Mucosa of stomach (tissue), 1 donor: ENCODE measurements around the gene TECPR1.

ENCODE experiments used
- H3K27me3 ChIP-seq: one replicate; pipeline ENCODE4 v1.7.0; 2013; ENCODE audit warnings: mild to moderate bottlenecking, low read length; ENCODE audit not compliant: control insufficient read depth, insufficient read depth
- H3K36me3 ChIP-seq: one replicate; pipeline ENCODE4 v1.7.0; 2013; ENCODE audit warnings: low read length; ENCODE audit not compliant: control insufficient read depth, insufficient read depth
- H3K4me1 ChIP-seq: one replicate; pipeline ENCODE4 v1.7.0; 2013; ENCODE audit warnings: mild to moderate bottlenecking, low read length; ENCODE audit not compliant: control insufficient read depth, insufficient read depth
- H3K4me3 ChIP-seq: one replicate; pipeline ENCODE4 v1.7.0; 2013; ENCODE audit warnings: low read length
- H3K9ac ChIP-seq: one replicate; pipeline ENCODE4 v1.7.0; 2013; ENCODE audit warnings: mild to moderate bottlenecking, low read length, moderate library complexity
- H3K9me3 ChIP-seq: one replicate; pipeline ENCODE4 v1.7.0; 2013; ENCODE audit warnings: mild to moderate bottlenecking, low read length, moderate library complexity; ENCODE audit not compliant: control insufficient read depth
- donor health status: Pancreatic carcinoma.

The TECPR1 gene

DNA sequence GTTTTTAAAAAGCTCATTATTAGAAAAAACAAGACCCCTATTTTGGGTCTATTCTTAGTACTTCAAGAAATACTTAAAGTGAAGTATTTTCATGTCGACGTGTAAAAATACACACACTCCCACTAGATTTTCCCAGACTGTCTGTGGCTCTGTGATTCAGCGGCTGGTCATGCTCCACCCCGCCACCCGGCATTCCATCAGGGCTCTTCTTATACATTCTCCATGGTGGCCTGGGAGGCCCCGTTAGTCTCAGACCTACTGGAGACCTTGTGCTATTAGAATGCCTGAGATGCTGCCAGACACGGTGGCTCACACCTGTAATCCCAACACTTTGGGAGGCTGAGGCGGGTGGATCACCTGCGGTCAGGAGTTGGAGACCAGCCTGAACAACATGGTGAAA is 13.1 kb downstream of the TECPR1 start:
- Histone ChIP-seq H3K36me3 (no peaks in the 10 kb centered on the region), H3K4me1 (no peaks in the 10 kb centered on the region), H3K4me3 (no peak overlapping the region), H3K9ac (no peak overlapping the region), H3K9me3 (no peaks in the 10 kb centered on the region), H3K27me3 (no peaks in the 10 kb centered on the region)

DNA sequence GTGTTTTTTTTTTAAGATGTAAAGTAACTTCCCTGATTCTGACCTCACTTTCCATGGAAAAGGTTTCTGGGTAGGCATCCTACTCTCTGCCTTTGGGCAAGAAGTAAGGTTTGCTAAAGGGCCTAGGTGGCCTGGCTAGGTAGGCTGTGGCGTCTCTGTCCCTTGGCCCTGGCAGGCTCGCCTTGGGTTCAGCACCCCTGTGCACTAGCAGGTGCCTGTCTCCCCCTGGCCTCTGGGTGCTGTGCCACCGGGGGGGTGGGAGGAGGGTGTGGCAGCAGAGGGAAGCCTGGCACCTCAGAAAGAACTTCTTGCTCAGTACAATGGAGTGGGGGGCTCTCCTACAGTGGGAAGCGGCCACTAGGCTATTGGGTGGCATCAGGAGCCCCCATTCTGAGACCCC is 14.0 kb downstream of the TECPR1 start:
- Histone ChIP-seq H3K9me3 (no peaks in the 10 kb centered on the region), H3K4me1 (no peaks in the 10 kb centered on the region), H3K4me3 (no peak overlapping the region), H3K27me3 (no peaks in the 10 kb centered on the region), H3K36me3 (no peaks in the 10 kb centered on the region), H3K9ac (no peak overlapping the region)

DNA sequence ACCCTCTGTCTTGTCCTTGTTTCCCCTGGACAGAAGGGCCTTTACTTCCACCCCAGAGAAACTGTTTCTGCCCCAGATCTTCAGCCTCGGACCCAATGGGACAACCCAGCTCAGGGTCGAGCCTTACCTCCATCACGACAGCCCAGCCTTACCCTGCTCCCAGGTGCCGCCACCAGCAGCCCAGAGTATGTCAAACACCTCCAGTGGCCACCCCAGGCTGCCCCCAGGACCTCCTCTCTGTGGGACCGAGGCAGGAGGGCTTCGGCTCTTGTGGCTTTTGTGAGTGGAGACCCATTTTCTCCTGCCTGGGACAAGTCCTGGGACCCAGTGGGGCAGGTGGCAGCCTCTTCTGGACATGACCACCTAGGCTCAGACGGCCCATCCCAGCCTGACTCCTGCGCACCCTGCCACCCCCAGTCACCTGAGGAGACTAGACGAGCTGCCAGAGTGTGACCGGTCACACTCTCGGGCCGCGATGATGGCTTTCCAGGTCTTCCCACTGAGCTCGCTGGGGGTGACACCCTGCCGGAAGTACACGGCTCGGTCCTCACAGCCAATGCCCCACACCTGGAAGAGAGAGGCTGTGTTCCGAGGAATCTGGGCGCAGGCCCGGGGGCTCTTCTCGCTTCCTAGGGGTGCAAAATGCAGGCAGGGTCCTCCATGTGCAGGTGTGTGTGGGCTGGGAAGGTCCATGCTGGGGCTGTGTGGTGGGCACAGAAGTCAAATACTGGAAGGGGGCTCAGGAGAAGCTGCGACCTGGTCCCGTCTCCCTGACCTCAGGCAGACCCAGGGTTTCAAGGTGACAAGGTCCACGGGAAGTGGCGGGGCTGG is 15.5 kb downstream of the TECPR1 start:
- H3K36me3 ChIP-seq = no peaks in the 10 kb centered on the region
- H3K27me3 ChIP-seq = no peaks in the 10 kb centered on the region
- H3K4me1 ChIP-seq = no peaks in the 10 kb centered on the region
- no peak overlapping the region for H3K4me3 ChIP-seq
- H3K9me3 ChIP-seq = no peaks in the 10 kb centered on the region
- no peak overlapping the region for H3K9ac ChIP-seq

DNA sequence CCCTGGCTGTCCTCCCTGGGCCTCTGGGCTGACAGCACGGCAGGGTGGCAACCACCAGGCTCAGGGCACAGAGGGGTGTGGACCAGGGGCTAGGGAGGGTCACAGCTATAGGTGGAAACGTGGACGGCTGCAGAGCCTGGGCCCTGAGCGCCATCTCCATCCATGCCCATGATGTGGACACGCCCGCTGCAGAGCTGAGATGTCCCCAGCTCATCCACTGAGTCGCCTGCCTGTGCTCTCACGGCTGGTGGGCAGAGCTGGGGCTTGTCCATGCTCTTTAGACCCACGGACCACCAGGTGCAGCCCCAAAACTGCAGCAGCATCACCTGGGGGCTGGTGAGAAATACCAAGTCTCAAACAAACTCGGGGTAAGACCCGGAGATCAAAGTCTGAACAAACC is 16.1 kb downstream of the TECPR1 start:
- Histone ChIP-seq H3K4me1 (no peaks in the 10 kb centered on the region), H3K36me3 (no peaks in the 10 kb centered on the region), H3K9me3 (no peaks in the 10 kb centered on the region), H3K4me3 (no peak overlapping the region), H3K9ac (no peak overlapping the region), H3K27me3 (no peaks in the 10 kb centered on the region)

DNA sequence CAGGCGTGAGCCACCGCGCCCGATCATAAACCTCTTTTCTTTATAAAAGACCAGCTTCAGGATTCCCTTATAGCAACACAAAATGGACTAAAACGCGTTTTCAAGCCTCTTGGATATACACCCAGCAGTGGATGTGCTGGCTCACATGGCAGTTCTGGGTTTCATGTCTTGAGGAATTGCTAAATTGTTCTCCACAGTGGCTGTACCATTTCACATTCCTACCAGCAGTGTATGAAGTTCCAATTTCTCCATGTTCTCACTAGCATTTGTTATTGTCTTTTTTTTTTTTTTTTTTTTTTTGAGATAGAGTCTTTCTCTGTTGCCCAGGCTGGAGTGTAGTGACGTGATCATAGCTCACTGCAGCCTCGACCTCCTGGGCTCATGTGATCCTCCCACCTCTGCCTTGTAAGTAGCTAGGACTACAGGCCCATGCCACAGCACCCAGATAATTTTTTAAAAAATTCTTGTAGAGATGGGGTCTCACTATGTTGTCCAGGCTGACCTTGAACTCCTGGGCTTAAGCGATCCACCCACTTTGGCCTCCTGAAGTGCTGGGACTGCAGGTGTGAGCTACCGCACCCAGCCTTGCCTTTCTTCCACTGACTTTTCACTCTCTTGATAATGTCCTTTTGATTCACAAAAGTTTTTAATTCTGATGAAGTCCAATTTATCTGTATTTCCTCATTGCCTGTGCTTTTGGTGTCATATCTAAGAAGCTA is 17.4 kb downstream of the TECPR1 start:
- H3K9ac ChIP-seq = no peak overlapping the region
- H3K9me3 ChIP-seq = no peaks in the 10 kb centered on the region
- no peaks in the 10 kb centered on the region for H3K36me3 ChIP-seq
- H3K27me3 ChIP-seq = no peaks in the 10 kb centered on the region
- no peak overlapping the region for H3K4me3 ChIP-seq
- H3K4me1 ChIP-seq = no peaks in the 10 kb centered on the region

DNA sequence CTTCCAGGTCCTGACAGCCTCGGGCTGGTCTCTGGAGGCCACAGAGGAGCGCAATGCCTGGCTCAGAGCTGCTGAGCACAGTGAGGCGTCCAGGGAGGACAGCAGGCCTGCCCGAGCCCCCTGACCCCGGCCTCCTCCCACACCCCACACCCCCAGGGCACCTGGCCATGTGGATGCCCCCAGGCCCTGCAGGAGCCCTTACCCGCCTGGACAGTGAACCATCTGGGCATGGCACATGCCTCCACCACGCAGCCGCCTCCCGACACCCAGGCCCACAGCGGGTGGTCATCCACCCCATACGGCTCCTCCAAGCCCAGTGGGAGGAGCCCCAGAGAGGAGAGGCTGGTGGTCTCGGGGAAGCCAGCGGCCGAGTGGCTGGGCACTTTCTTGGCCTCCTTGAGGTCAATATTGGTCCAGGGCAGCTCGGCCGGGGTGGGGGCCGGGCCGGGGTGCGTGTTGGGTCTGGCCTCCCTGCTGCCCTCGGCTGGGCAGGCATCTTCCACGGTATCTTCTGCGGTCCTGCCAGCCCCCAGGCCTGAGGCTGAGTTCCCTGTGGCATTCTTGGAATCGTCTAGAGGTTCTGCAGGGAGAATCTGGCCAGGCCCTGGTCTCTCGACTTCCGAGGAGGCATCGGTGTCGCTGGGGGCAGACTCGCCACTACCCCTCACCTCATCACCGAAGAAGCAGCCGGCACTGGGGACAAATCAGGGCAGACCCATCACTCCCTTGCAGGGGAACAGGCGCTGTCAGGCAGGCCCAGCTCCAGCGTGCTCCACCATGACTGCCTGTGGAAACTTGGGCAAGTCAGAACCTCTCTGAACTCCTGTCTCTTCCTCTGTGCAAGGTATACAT is 18.6 kb downstream of the TECPR1 start:
- Histone ChIP-seq H3K27me3 (no peaks in the 10 kb centered on the region), H3K4me1 (no peaks in the 10 kb centered on the region), H3K4me3 (no peak overlapping the region), H3K36me3 (peaks cover 2% of the 10 kb centered on the region), H3K9me3 (no peaks in the 10 kb centered on the region), H3K9ac (no peak overlapping the region)

DNA sequence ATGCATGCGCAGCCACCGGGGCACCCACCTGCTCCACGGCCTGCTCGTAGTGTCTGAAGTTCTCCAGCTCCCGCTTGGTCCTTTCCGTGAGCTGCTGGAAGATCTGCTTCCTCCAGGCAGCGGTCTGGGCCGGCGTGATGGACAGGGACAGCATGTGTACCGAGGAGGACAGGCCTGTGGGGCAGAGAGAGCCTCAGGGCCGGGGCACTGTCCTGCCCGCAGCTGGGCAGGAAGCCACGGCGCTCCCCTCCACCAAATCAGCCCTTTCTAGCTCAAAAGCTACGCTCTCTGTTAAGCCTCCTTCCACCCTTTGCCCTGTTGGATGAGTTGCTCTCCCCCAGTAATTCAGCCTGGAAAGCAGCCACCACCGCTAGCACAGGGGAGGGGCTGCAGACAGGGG is 19.2 kb downstream of the TECPR1 start:
- Histone ChIP-seq H3K9me3 (no peaks in the 10 kb centered on the region), H3K9ac (no peak overlapping the region), H3K4me1 (no peaks in the 10 kb centered on the region), H3K4me3 (no peak overlapping the region), H3K27me3 (no peaks in the 10 kb centered on the region), H3K36me3 (peaks cover 7% of the 10 kb centered on the region)

DNA sequence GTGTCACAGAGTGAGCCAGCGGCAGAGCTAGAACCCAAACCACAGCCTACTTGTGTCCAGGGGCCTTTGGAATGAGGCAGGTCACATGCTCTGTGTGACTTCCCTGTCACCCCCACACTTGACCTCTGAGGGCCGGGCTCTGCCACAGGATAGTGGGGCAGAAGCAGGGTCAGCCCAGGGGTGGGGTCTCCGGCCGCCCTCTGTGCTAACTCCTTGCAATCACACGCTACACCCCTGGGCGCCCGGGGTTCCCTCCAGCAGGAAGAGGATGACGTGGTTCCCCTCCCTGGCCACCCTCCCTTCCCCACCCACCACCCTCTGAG is 19.8 kb downstream of the TECPR1 start:
- Histone ChIP-seq H3K27me3 (no peaks in the 10 kb centered on the region), H3K36me3 (peaks cover 7% of the 10 kb centered on the region), H3K9ac (no peak overlapping the region), H3K9me3 (no peaks in the 10 kb centered on the region), H3K4me1 (no peaks in the 10 kb centered on the region), H3K4me3 (no peak overlapping the region)

DNA sequence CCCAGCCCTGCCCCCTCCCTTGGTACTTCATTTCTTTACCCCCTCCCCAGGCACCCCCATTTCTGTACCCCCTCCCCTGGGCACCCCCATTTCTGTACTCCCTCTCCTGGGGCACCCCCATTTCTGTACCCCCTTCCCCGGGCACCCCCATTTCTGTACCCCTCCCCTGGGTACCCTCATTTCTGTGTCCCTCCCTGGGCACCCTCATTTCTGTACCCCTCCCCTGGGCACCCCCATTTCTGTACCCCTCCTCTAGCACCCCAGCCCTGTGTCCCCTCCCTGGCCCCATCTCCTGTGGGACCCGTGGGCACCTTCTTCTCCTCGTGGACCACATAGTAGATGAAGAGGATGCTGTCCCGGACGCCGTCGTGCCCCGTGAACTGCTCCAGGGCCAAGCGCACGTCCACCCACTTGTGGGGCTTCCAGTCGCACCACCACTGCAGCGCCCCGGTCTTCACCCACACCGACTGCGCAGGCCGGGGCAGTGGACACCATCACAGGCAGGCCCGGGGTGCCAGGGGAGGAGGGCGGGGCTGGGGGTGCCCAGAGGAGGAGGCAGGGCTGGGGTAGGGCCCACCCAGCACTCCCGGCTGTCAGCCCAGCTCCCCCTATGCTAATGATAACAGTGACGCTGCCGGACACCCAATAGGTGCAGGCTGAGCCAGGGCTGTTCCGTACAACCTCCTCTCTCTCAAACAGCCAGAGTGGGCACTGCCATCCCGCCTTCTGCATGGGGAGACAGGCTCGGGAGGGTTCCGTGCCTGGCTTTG is 20.4 kb downstream of the TECPR1 start:
- Histone ChIP-seq H3K9me3 (no peaks in the 10 kb centered on the region), H3K4me1 (no peaks in the 10 kb centered on the region), H3K36me3 (peaks cover 7% of the 10 kb centered on the region), H3K27me3 (no peaks in the 10 kb centered on the region), H3K4me3 (no peak overlapping the region), H3K9ac (no peak overlapping the region)

DNA sequence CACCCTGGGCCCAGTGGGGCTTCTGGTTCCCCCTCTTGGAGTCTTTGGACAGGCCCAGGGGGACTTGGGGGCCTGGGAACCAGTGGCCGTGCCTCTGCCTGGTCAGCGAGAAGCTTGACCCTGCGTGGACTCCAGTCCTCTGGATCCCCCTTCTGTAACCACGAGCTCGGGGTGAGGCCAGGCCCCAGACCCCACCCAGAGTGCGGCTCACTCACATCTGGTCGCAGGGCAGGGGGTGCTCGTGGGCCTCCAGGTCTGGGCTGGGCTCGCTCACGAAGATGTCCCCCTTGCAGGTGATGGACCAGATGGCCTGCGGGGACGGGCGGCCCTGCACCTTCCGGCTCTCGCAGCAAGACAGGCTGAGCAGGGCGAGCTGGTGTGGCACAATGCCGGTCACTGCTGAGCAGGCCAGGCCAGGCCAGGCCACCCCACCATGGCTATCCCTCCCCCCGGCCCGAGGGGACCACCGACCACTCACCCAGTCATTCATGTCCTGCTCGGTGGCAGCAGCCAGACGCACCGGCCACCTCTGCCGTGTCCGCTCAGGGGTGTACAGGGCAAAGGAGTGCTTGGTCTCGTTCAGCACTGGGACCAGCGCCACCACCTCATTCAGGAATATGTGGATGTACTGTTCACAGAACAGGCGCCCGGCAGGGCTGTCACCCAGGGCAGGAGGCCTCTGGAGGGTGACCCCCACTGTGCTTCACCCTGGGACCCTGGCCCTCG is 21.1 kb downstream of the TECPR1 start:
- Histone ChIP-seq H3K9ac (no peak overlapping the region), H3K4me3 (no peak overlapping the region), H3K9me3 (no peaks in the 10 kb centered on the region), H3K27me3 (no peaks in the 10 kb centered on the region), H3K36me3 (peaks cover 7% of the 10 kb centered on the region), H3K4me1 (no peaks in the 10 kb centered on the region)

DNA sequence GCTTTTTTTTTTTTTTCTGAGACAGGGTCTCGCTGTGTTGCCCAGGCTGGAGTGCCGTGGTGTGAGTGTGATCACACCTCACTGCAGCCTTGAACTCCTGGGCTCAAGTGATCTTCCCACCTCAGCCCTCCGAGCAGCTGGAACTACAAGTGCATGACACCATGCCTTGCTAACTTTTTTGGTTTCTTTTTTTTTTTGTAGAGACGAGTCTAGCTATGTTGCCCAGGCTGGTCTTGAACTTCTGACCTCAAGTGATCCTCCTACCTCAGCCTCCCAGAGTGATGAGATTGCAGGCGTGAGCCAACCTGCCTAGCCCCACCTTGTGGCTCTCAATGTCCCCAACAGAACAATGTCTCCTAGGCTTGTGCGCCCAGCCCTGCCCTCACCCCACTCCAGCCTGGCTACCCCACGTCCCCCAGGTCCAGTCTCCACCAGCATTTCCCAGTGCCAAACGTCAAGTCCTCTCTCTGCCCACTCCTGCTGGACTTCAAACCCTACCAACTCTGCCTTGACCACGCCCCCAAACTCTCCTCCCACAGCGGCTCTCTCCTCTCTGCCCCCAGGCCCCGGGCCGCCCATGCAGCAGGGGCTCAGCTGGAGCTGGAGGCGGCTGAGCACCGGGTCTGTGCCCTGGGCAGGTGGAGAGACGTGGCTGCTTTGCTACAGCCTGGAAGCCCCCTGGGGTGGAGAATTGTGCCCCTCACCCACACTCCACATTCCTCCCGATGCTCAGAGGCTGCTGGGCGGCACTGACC is 21.9 kb downstream of the TECPR1 start:
- Histone ChIP-seq H3K9ac (no peak overlapping the region), H3K9me3 (no peaks in the 10 kb centered on the region), H3K4me3 (no peak overlapping the region), H3K27me3 (no peaks in the 10 kb centered on the region), H3K4me1 (no peaks in the 10 kb centered on the region), H3K36me3 (peaks cover 7% of the 10 kb centered on the region)
